ENCODE measurements around the gene CDH12. TPM values are rescaled to one million over a fixed set of nuclear protein-coding genes. Genes with fewer than 3 reads are reported as not detected.

Gene CDH12
- total RNA-seq, 1 experiment from 2014 or later = 0.98 TPM

GRCh38 chr5:21765406-21765805, 1087.7 kb downstream of the CDH12 start:
- DNase-seq (ENCODE audit: low read depth) = no peak

GRCh38 chr5:21739096-21739495, 1114.0 kb downstream of the CDH12 start:
- no peak for DNase-seq (ENCODE audit: low read depth)

- DNase-seq (ENCODE audit: low read depth) = no peak
These were observed 1129.6 kb downstream of the CDH12 start for GRCh38 chr5:21723500-21723899.

- peak; percentile 40 for DNase-seq (ENCODE audit: low read depth)
These were observed 1141.0 kb downstream of the CDH12 start for GRCh38 chr5:21711866-21712758.

GRCh38 chr5:21709770-21710169, 1143.4 kb downstream of the CDH12 start:
- DNase-seq (ENCODE audit: low read depth) = no peak

- DNase-seq (ENCODE audit: low read depth) = no peak
These were observed 1148.0 kb downstream of the CDH12 start for GRCh38 chr5:21704974-21705668.

- DNase-seq (ENCODE audit: low read depth) = peak; percentile 9
These were observed 1151.8 kb downstream of the CDH12 start for GRCh38 chr5:21701317-21701716.
